ENCODE data around the gene MUCL1.

Gene MUCL1

DNA sequence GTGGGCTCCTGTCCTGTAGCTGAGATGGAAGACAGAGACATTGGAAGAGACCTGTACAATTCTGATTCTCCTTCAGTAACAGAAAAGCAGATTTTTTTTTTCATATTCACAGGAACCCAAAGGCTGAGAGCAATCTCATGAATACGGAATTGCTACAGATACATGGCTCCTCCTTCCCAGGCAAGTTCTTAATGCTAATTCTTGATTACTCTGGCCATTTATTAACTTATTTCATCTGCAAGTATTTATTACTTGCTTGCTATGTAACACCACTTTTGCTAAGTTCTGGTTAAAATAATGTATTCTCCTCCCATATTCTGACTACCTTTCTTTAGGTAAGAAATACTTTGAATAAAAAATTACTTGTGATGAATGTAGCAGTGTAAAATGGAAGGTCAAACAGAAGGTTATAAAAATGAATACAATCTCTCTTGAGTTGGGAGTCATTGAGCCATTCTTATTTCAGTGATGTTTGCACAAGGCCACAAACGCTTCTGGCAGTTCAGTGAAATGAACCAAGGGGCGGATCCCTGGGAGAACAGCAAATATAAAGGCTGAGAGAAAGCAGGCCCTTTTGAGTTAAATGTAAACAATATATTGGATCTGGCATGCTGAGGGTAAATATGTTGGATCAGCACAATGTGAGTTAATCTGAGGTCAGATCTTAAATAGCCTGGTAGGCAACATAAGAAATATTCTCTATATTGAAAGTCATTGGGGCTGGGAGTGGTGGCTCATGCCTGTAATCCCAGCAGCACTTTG, 37.6 kb downstream of the MUCL1 start:
- H3K36me3 ChIP-seq (ENCODE audit: insufficient read depth, low read length): no peaks in the 10 kb centered on the region
- H3K27ac ChIP-seq (ENCODE audit: low read depth, low read length): no peak overlapping the region
- no peak overlapping the region for H3K4me3 ChIP-seq (ENCODE audit: low read depth, low read length)
- H3K27me3 ChIP-seq (ENCODE audit: insufficient read depth, low read length): peaks cover 11% of the 10 kb centered on the region
- H3K79me2 ChIP-seq (ENCODE audit: control insufficient read depth, insufficient read depth, low read length, unreplicated experiment): no peaks in the 10 kb centered on the region
- H3K4me1 ChIP-seq (ENCODE audit: control insufficient read depth, insufficient read depth, low read length, unreplicated experiment): no peaks in the 10 kb centered on the region
- no peak overlapping the region for H2AFZ ChIP-seq (ENCODE audit: low read length, unreplicated experiment)
